Vagina (tissue), 2 donors: ENCODE data around the gene HOXB6.

ENCODE experiments used
- CTCF ChIP-seq, 3 experiments: fragments of 450-650 bp in 2 of 3; fragments of 200-600 bp in 1 of 3; sonication (generic) in 1 of 3; IDR thresholded peaks; one replicate each; pipeline ENCODE4 v1.5.1; 2017 to 2019; ENCODE audit warnings: antibody characterized with exemption in 3 of 3, mild to moderate bottlenecking in 2 of 3, moderate library complexity in 2 of 3
- POLR2A ChIP-seq, 2 donors: fragments of 450-650 bp; IDR thresholded peaks; one replicate each; pipeline ENCODE4 v1.6.1; 2017; ENCODE audit warnings: antibody characterized with exemption in 2 of 2, mild to moderate bottlenecking in 2 of 2, moderate library complexity in 2 of 2

GRCh38 chr17:48564188-48565021, 40.4 kb downstream of the HOXB6 start:
- TF ChIP-seq POLR2A (IDR thresholded peaks at IDR 0.05) = no peak
- no peak for TF ChIP-seq CTCF (IDR thresholded peaks at IDR 0.05)
